Astrocyte (in vitro differentiated cells and primary cell): ENCODE data around the gene SPATA18.

Experiments used
- EZH2 ChIP-seq: IDR thresholded peaks from 2 replicates; pipeline ENCODE4 v1.6.1; 2012; ENCODE audit warnings: mild to moderate bottlenecking, low read length, inconsistent platforms; ENCODE audit not compliant: insufficient read depth
- TF ChIP-seq, protein P1 (sequence below): IDR thresholded peaks from 2 replicates; pipeline ENCODE4 v1.5.1; 2011; ENCODE audit warnings: low read depth, mild to moderate bottlenecking, inconsistent platforms, low read length, moderate library complexity; ENCODE audit not compliant: insufficient read depth

DNA sequence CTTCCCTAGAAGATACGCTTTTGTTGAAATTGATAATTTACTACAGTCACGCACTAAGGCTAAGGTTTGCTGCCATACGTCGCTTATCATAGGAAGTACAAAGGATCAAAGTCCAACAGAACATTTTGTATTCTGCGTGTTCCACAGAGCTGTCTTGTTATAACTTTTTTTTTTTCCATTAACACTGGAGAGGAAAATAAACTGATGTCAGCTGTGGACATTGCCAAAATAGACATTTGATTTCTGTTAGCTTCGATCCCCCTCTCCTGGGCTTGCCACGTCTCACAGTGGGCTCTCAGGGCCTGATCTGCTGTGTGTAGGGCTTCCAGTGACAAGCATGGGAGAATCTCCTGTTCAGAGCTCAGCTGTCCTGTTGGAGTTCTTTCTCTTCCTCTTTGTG, 93.3 kb downstream of the SPATA18 start:
- TF ChIP-seq, protein P1, sequence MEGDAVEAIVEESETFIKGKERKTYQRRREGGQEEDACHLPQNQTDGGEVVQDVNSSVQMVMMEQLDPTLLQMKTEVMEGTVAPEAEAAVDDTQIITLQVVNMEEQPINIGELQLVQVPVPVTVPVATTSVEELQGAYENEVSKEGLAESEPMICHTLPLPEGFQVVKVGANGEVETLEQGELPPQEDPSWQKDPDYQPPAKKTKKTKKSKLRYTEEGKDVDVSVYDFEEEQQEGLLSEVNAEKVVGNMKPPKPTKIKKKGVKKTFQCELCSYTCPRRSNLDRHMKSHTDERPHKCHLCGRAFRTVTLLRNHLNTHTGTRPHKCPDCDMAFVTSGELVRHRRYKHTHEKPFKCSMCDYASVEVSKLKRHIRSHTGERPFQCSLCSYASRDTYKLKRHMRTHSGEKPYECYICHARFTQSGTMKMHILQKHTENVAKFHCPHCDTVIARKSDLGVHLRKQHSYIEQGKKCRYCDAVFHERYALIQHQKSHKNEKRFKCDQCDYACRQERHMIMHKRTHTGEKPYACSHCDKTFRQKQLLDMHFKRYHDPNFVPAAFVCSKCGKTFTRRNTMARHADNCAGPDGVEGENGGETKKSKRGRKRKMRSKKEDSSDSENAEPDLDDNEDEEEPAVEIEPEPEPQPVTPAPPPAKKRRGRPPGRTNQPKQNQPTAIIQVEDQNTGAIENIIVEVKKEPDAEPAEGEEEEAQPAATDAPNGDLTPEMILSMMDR, result no peak
- no peak for TF ChIP-seq EZH2
